ENCODE measurements around the gene MYL10. TPM values are rescaled to one million over a fixed set of nuclear protein-coding genes. Genes with fewer than 3 reads are reported as not detected.

MYL10 gene
- total and polyA plus RNA-seq, 2 of the 8 experiments (the other 6 are each of a cell fraction or from before 2014, with no cell fraction given), result 0.18 TPM; not detected in 1

DNA sequence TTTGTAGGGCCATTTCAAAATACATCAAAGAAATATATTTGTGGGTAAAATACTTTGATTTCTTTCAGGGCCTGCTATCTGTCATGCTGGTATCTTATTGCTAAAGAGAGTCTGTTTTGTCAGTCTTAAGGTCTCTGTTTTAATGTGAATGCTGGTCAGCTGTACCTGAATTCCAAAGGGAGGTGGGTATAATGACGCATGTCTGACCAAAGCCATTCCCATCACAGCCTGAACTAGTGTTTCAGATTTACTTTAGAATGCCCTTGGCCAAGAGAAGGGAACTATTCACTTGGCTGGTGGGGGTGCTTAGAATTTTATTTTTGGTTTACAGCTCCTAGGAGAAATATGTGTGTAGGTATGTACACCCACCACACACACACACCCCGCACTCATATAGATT lies 30.6 kb upstream of the MYL10 start:
- no peaks in the 10 kb centered on the region for H4K20me1 ChIP-seq (replicated peaks in 1 of 2; ENCODE audit: control insufficient read depth in 1 of 2, insufficient read depth in 2 of 2, low read length in 2 of 2)
- H3K36me3 ChIP-seq (ENCODE audit: control insufficient read depth in 2 of 4, insufficient read depth in 4 of 4, low read length in 3 of 4), result no peaks in the 10 kb centered on the region
- H3K4ac ChIP-seq (replicated peaks; ENCODE audit: insufficient read length, low read depth, low read length), result no peak overlapping the region
- H2BK15ac ChIP-seq (ENCODE audit: low read length), result no peak overlapping the region
- no peak for TF ChIP-seq CHD1 (IDR thresholded peaks at IDR 0.05; ENCODE audit: low read depth, low read length)
- TF ChIP-seq SIRT6 (IDR thresholded peaks at IDR 0.05; ENCODE audit: low read length), result no peak
- no peak for TF ChIP-seq BACH1 (IDR thresholded peaks at IDR 0.05; ENCODE audit: low read length)
- no peak for TF ChIP-seq SIX5 (IDR thresholded peaks at IDR 0.05; ENCODE audit: low read depth, low read length)
- TF ChIP-seq MAFK (IDR thresholded peaks at IDR 0.05; ENCODE audit: low read depth, low read length), result no peak
- TF ChIP-seq HDAC2 (IDR thresholded peaks at IDR 0.05; ENCODE audit: borderline replicate concordance in 1 of 2, low read depth in 2 of 2, low read length in 2 of 2), result no peak
- no peak for TF ChIP-seq TAF1 (IDR thresholded peaks at IDR 0.05; ENCODE audit: low read depth, low read length)
- H3K14ac ChIP-seq (ENCODE audit: insufficient read length), result no peak overlapping the region
- 64% methylated on average over 2 of the region's 2 CpGs; no CpG with 5 or more reads in 1 of the 2 experiments for WGBS, 2 experiments (ENCODE audit: extremely low coverage in 1 of 2, insufficient coverage in 1 of 2, insufficient read length in 1 of 2, insufficient replicate concordance in 2 of 2, low coverage in 1 of 2, low lambda C conversion rate in 2 of 2, missing lambda C conversion rate in 1 of 2)
- no peak overlapping the region for H3K56ac ChIP-seq (replicated peaks; ENCODE audit: insufficient read length, low read depth, low read length)
- H2BK5ac ChIP-seq (ENCODE audit: low read depth, low read length), result no peak overlapping the region
- no peaks in the 10 kb centered on the region for H3K79me2 ChIP-seq (ENCODE audit: control insufficient read depth in 1 of 2, insufficient read depth in 2 of 2, low read length in 2 of 2)
- H3K79me1 ChIP-seq (ENCODE audit: low read depth, low read length), result no peaks in the 10 kb centered on the region
- DNase-seq (ENCODE audit: low read depth in 1 of 2, low spot score in 2 of 2) (no peak), FAIRE-seq (no peak)
- H3K4me2 ChIP-seq (ENCODE audit: insufficient read depth in 1 of 2, low read depth in 2 of 2, low read length in 2 of 2), result no peak overlapping the region
- CTCF ChIA-PET (ENCODE audit: partially characterized antibody), result interaction anchor here (1.1 to 1.4 kb wide), 4 partner anchors 10 to 145 kb away, joined by 3 to 5 read pairs (median 4); no protein-coding TSS in a partner anchor
- H3K27ac ChIP-seq (ENCODE audit: low read depth, low read length), result no peak overlapping the region
- POLR2A ChIA-PET (ENCODE audit: partially characterized antibody), result interaction anchor here (0.6 to 1.2 kb wide), 2 partner anchors 27 to 379 kb away, joined by 3 read pairs; no protein-coding TSS in a partner anchor
- no peak overlapping the region for H2AK5ac ChIP-seq (ENCODE audit: low read depth, low read length)
- no peak overlapping the region for H4K91ac ChIP-seq (replicated peaks; ENCODE audit: insufficient read length, low read length)
- H2BK120ac ChIP-seq (replicated peaks; ENCODE audit: low read depth, low read length), result no peak overlapping the region
- H3K4me3 ChIP-seq (ENCODE audit: extremely low read depth in 1 of 4, insufficient read depth in 2 of 4, low read depth in 3 of 4, low read length in 4 of 4), result no peak overlapping the region
- no peaks in the 10 kb centered on the region for H3K27me3 ChIP-seq (replicated peaks in 1 of 4; ENCODE audit: control insufficient read depth in 3 of 4, extremely low read depth in 1 of 4, insufficient read depth in 3 of 4, low read length in 3 of 4)
- H3K4me1 ChIP-seq (replicated peaks in 1 of 4; ENCODE audit: control insufficient read depth in 3 of 4, insufficient read depth in 4 of 4, low read length in 3 of 4), result peaks cover under 1 to 6% (median 2%) of the 10 kb centered on the region in 4 experiments
- H2BK20ac ChIP-seq (ENCODE audit: low read length), result no peak overlapping the region
- H2AFZ ChIP-seq (ENCODE audit: low read length), result no peak overlapping the region
- no peaks in the 10 kb centered on the region for H3K23me2 ChIP-seq (ENCODE audit: low read depth, low read length)
- no peak overlapping the region for H2BK12ac ChIP-seq (ENCODE audit: low read depth, low read length)
- no peak overlapping the region for H3K23ac ChIP-seq (ENCODE audit: insufficient read length)
- H3K9ac ChIP-seq (replicated peaks in 1 of 4; ENCODE audit: extremely low read depth in 1 of 4, low read depth in 3 of 4, low read length in 3 of 4), result no peak overlapping the region
- H4K5ac ChIP-seq (ENCODE audit: insufficient read length, low read depth, low read length), result no peak overlapping the region
- no peak overlapping the region for H4K8ac ChIP-seq (ENCODE audit: extremely low read depth, insufficient read depth, low read length)
- H3K9me3 ChIP-seq (ENCODE audit: insufficient read depth in 2 of 2, low read depth in 1 of 2, low read length in 1 of 2), result peaks cover 0 to 3% of the 10 kb centered on the region in 2 experiments; a peak in 1 of 4 replicates
- no peak overlapping the region for H3K18ac ChIP-seq (ENCODE audit: extremely low read depth, low read length)
